Tibial nerve (tissue), 4 donors: ENCODE measurements around the gene RAB11B. TPM values are rescaled to one million over a fixed set of nuclear protein-coding genes. Genes with fewer than 3 reads are reported as not detected.
A peak's percentile ranks its signal among the peaks of the same experiment; 100 is the strongest.

Experiments used
- DNase-seq, 2 donors: peaks; one replicate each; pipeline ENCODE4 v3.0.0-alpha.2; 2019; ENCODE audit warnings: low spot score in 2 of 2
- H3K27ac ChIP-seq, 4 donors: fragments of 200-600 bp; sonication (generic) in 3 of 4; one replicate each; pipeline ENCODE4 v1.5.1; 2017 to 2019; ENCODE audit warnings: mild to moderate bottlenecking in 1 of 4
- H3K27me3 ChIP-seq, 2 donors: fragments of 200-600 bp; sonication (generic) in 1 of 2; one replicate each; pipeline versions ENCODE4 v1.5.1 to v1.6.0; 2017 to 2019
- H3K36me3 ChIP-seq, 3 donors: fragments of 200-600 bp; sonication (generic); one replicate each; pipeline ENCODE4 v1.5.1; 2018 to 2019
- H3K4me1 ChIP-seq, 4 donors: fragments of 200-600 bp; sonication (generic) in 3 of 4; one replicate each; pipeline ENCODE4 v1.5.1; 2017 to 2019
- H3K4me3 ChIP-seq, 4 donors: fragments of 200-600 bp; sonication (generic) in 3 of 4; one replicate each; pipeline ENCODE4 v1.5.1; 2017 to 2019; ENCODE audit warnings: mild to moderate bottlenecking in 1 of 4, moderate library complexity in 1 of 4
- H3K9me3 ChIP-seq, 4 donors: fragments of 200-600 bp; sonication (generic) in 3 of 4; one replicate each; pipeline ENCODE4 v1.5.1; 2017 to 2019
- EP300 ChIP-seq, 2 donors: sonication (generic); formaldehyde crosslinking; IDR thresholded peaks; one replicate each; pipeline ENCODE4 v1.6.1; 2017; ENCODE audit warnings: antibody characterized with exemption in 2 of 2, mild to moderate bottlenecking in 1 of 2
- POLR2A ChIP-seq, 2 donors: fragments of 450-650 bp; IDR thresholded peaks; one replicate each; pipeline ENCODE4 v1.6.1; 2017; ENCODE audit warnings: antibody characterized with exemption in 2 of 2, mild to moderate bottlenecking in 2 of 2, moderate library complexity in 2 of 2
- WGBS, 2 donors: methylation state at CpG; one replicate each; pipeline ENCODE4 v1.1.5; 2018; 5-methylcytosine and 5-hydroxymethylcytosine counted together
- total RNA-seq, 4 donors: library from RNA; depleted of rRNA; stranded (reverse); fragments of >200 nt; gene quantifications; one replicate each; pipeline ENCODE4 v1.1.0, GENCODE V29; 2016
- TF ChIP-seq, protein P1 (sequence below), 5 experiments: fragments of 200-600 bp in 3 of 5; fragments of 450-650 bp in 2 of 5; sonication (generic) in 3 of 5; IDR thresholded peaks; one replicate each; pipeline ENCODE4 v1.5.1; 2016 to 2019; ENCODE audit warnings: antibody characterized with exemption in 5 of 5, mild to moderate bottlenecking in 3 of 5, moderate library complexity in 2 of 5

RAB11B gene
- total RNA-seq, 4 donors from 2014 or later, result 35.6 to 147 (median 68.9) TPM

GRCh38 chr19:8387688-8388611 lies 2.2 kb upstream of the RAB11B start:
- Histone ChIP-seq H3K27ac (peak overlapping the region in 1 of 4 donors; percentile 2), H3K9me3 (no peaks in the 10 kb centered on the region)

GRCh38 chr19:8388612-8388958 lies 1.6 kb upstream of the RAB11B start:
- TF ChIP-seq EP300 (IDR thresholded peaks at IDR 0.05) (no peak), POLR2A (IDR thresholded peaks at IDR 0.05) (no peak)
- TF ChIP-seq, protein P1, sequence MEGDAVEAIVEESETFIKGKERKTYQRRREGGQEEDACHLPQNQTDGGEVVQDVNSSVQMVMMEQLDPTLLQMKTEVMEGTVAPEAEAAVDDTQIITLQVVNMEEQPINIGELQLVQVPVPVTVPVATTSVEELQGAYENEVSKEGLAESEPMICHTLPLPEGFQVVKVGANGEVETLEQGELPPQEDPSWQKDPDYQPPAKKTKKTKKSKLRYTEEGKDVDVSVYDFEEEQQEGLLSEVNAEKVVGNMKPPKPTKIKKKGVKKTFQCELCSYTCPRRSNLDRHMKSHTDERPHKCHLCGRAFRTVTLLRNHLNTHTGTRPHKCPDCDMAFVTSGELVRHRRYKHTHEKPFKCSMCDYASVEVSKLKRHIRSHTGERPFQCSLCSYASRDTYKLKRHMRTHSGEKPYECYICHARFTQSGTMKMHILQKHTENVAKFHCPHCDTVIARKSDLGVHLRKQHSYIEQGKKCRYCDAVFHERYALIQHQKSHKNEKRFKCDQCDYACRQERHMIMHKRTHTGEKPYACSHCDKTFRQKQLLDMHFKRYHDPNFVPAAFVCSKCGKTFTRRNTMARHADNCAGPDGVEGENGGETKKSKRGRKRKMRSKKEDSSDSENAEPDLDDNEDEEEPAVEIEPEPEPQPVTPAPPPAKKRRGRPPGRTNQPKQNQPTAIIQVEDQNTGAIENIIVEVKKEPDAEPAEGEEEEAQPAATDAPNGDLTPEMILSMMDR (IDR thresholded peaks at IDR 0.05), result no peak
- Histone ChIP-seq H3K4me1 (peaks cover 0 to 33% (median 32%) of the 10 kb centered on the region in 4 donors), H3K9me3 (no peaks in the 10 kb centered on the region), H3K4me3 (no peak overlapping the region), H3K27ac (peak overlapping the region in 1 of 4 donors; percentile 2), H3K36me3 (peaks cover 0 to 17% (median 0%) of the 10 kb centered on the region in 3 donors), H3K27me3 (no peaks in the 10 kb centered on the region)
- 32 to 63% methylated on average over 2 of the region's 2 CpGs for WGBS, 2 donors
- no peak for DNase-seq

More at GRCh38 chr19:8387688-8388611, 2.2 kb upstream of the RAB11B start:
- Histone ChIP-seq H3K27me3 (no peaks in the 10 kb centered on the region), H3K4me3 (no peak overlapping the region), H3K36me3 (peaks cover 0 to 17% (median 0%) of the 10 kb centered on the region in 3 donors), H3K4me1 (peaks cover 0 to 27% (median 26%) of the 10 kb centered on the region in 4 donors)
- 75 to 77% methylated on average over 16 of the region's 16 CpGs for WGBS, 2 donors
- no peak for DNase-seq
- TF ChIP-seq, protein P1 (IDR thresholded peaks at IDR 0.05), result no peak
- TF ChIP-seq POLR2A (IDR thresholded peaks at IDR 0.05) (no peak), EP300 (IDR thresholded peaks at IDR 0.05) (no peak)

DNA sequence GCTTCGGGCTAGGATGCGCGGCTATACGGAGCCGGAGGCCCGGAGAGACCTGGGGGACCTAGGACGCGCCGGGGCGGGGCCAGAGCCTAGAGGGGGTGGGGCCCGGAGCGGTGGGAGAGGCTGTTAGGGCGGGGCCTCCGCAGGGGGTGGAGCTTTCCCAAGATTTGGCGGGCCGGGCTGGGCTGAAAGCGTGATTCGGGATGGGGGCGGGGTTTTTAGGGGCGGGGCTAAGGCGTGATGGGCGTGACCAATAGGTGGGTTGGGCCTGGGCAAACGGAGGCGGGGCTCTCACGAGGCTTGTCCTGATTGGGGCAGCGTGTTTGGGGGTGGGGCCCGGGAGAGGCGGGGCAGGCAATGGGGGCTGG lies 439 bp downstream of the RAB11B start:
- Histone ChIP-seq H3K9me3 (no peaks in the 10 kb centered on the region), H3K4me3 (peak overlapping the region; percentile 45 to 100 (median 98)), H3K36me3 (peaks cover 0 to 17% (median 0%) of the 10 kb centered on the region in 3 donors), H3K4me1 (peaks cover 0 to 53% (median 46%) of the 10 kb centered on the region in 4 donors), H3K27me3 (no peaks in the 10 kb centered on the region), H3K27ac (peak overlapping the region; percentile 100)
- 0 to 3% methylated on average over 22 to 24 of the region's 28 CpGs for WGBS, 2 donors
- TF ChIP-seq, protein P1 (IDR thresholded peaks at IDR 0.05), result no peak
- TF ChIP-seq POLR2A (IDR thresholded peaks at IDR 0.05) (no peak), EP300 (IDR thresholded peaks at IDR 0.05) (no peak)
- DNase-seq, result peak; percentile 97

GRCh38 chr19:8391198-8392016 lies 1.2 kb downstream of the RAB11B start:
- peaks cover 0 to 12% (median 0%) of the 10 kb centered on the region in 3 donors for H3K36me3 ChIP-seq
- peak overlapping the region; percentile 100 for H3K27ac ChIP-seq
- no peaks in the 10 kb centered on the region for H3K9me3 ChIP-seq
- 67 to 68% methylated on average over 18 to 19 of the region's 23 CpGs for WGBS, 2 donors
- DNase-seq, result no peak
- no peaks in the 10 kb centered on the region for H3K27me3 ChIP-seq
- H3K4me3 ChIP-seq, result peak overlapping the region in 3 of 4 donors; percentile 45 to 100 (median 99)
- H3K4me1 ChIP-seq, result peaks cover 0 to 60% (median 50%) of the 10 kb centered on the region in 4 donors
- TF ChIP-seq EP300 (IDR thresholded peaks at IDR 0.05) (no peak), POLR2A (IDR thresholded peaks at IDR 0.05) (no peak)
- TF ChIP-seq, protein P1 (IDR thresholded peaks at IDR 0.05), result no peak
